CD4-positive, CD25-positive, alpha-beta regulatory T cell (primary cell): ENCODE measurements around the gene EPAS1. TPM values are rescaled to one million over a fixed set of nuclear protein-coding genes. Genes with fewer than 3 reads are reported as not detected.

ENCODE experiments used
- ATAC-seq, 2 donors: fragments of 150-1000 bp; cut with Tn5 transposase; one replicate each; pipeline ENCODE4 v1.10.0; 2021; ENCODE audit warnings: low read depth in 2 of 2, moderate number of reproducible peaks in 2 of 2, moderate library complexity in 1 of 2
- DNase-seq, 3 donors: peaks; one replicate each; pipeline versions ENCODE4 v3.0.0 to v3.0.0-alpha.2; 2012 to 2022; ENCODE audit warnings: mixed read lengths in 1 of 3
- H3K27ac ChIP-seq: one replicate; pipeline ENCODE4 v1.7.0; 2013; ENCODE audit warnings: mild to moderate bottlenecking, low read length; ENCODE audit not compliant: insufficient read depth, poor library complexity, severe bottlenecking
- H3K27me3 ChIP-seq: one replicate; pipeline ENCODE4 v1.7.0; 2013; ENCODE audit warnings: low read length; ENCODE audit not compliant: control insufficient read depth, insufficient read depth
- H3K36me3 ChIP-seq: one replicate; pipeline ENCODE4 v1.7.0; 2013; ENCODE audit warnings: mild to moderate bottlenecking, low read length, moderate library complexity; ENCODE audit not compliant: control insufficient read depth, insufficient read depth
- H3K4me1 ChIP-seq: 2 replicates; pipeline ENCODE4 v1.7.0; 2013; ENCODE audit warnings: mild to moderate bottlenecking, low read length; ENCODE audit not compliant: insufficient read depth, control insufficient read depth, poor library complexity, severe bottlenecking
- H3K4me3 ChIP-seq: one replicate; pipeline ENCODE4 v1.7.0; 2013; ENCODE audit warnings: low read depth, mild to moderate bottlenecking, low read length, moderate library complexity
- H3K9me3 ChIP-seq, 2 experiments: 1 replicate in 1 of 2; 2 replicates in 1 of 2; pipeline ENCODE4 v1.7.0; 2013; ENCODE audit warnings: low read length in 2 of 2, mild to moderate bottlenecking in 1 of 2, moderate library complexity in 1 of 2; ENCODE audit not compliant: control insufficient read depth in 2 of 2
- H3K27ac Mint-ChIP-seq, 3 donors: one replicate each; pipeline ENCODE4 v1.8.0; 2020 to 2022; ENCODE audit warnings: mild to moderate bottlenecking in 3 of 3, mixed read lengths in 3 of 3, moderate library complexity in 2 of 3
- H3K27me3 Mint-ChIP-seq: one replicate; pipeline ENCODE4 v1.8.0; 2022; ENCODE audit warnings: mild to moderate bottlenecking, mixed read lengths
- H3K36me3 Mint-ChIP-seq: one replicate; pipeline ENCODE4 v1.8.0; 2020; ENCODE audit warnings: mixed read lengths
- H3K4me1 Mint-ChIP-seq, 4 donors: one replicate each; pipeline ENCODE4 v1.8.0; 2020 to 2022; ENCODE audit warnings: mixed read lengths in 4 of 4, mild to moderate bottlenecking in 1 of 4
- H3K4me3 Mint-ChIP-seq, 4 donors: one replicate each; pipeline ENCODE4 v1.8.0; 2020 to 2022; ENCODE audit warnings: mild to moderate bottlenecking in 4 of 4, mixed read lengths in 4 of 4, moderate library complexity in 3 of 4
- H3K9me3 Mint-ChIP-seq, 7 donors: one replicate each; pipeline ENCODE4 v1.8.0; 2020 to 2022; ENCODE audit warnings: mixed read lengths in 7 of 7, mild to moderate bottlenecking in 3 of 7, moderate library complexity in 2 of 7
- polyA plus RNA-seq, 4 donors: library from polyadenylated mRNA; unstranded; fragments of 300-500 nt; fragmentation: Illumina TruSeq; gene quantifications; one replicate each; pipeline ENCODE4 v1.2.3, GENCODE V29; 2021
- total RNA-seq: library from RNA; stranded (reverse); gene quantifications from one replicate; pipeline ENCODE4 v1.2.3, GENCODE V29; 2022

The EPAS1 gene
- total and polyA plus RNA-seq, 5 donors from 2014 or later = 0.22 to 4.4 (median 0.31) TPM; not detected in 2

DNA sequence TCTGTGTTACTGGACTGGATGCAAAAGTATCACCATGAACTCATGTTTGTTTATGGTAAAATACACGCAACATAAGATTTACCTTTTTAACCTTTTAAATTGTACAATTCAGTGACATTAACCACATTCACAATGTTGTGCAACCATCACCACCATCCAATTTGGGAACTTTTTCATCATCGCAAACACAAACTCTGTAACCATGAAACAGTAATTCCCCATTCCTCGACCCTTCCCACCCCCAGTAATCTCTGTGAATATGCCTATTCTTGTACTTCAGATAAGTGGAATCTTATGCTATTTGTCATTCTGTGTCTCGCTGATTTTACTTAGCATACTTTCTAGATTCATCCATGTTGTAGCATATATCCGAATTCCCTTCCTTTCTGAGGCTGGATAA, 31.1 kb upstream of the EPAS1 start:
- Mint-ChIP-seq H3K27me3 (peaks cover 4% of the 10 kb centered on the region), H3K9me3 (no peaks in the 10 kb centered on the region), H3K4me3 (no peak overlapping the region), H3K27ac (no peak overlapping the region), H3K36me3 (no peaks in the 10 kb centered on the region), H3K4me1 (peaks cover 0 to 2% (median 1%) of the 10 kb centered on the region in 4 donors)
- no peaks in the 10 kb centered on the region for H3K36me3 ChIP-seq
- H3K27ac ChIP-seq = no peak overlapping the region
- DNase-seq (no peak), ATAC-seq (no peak)
- no peaks in the 10 kb centered on the region for H3K4me1 ChIP-seq
- H3K27me3 ChIP-seq = no peaks in the 10 kb centered on the region
- no peak overlapping the region for H3K4me3 ChIP-seq
- H3K9me3 ChIP-seq = no peaks in the 10 kb centered on the region

DNA sequence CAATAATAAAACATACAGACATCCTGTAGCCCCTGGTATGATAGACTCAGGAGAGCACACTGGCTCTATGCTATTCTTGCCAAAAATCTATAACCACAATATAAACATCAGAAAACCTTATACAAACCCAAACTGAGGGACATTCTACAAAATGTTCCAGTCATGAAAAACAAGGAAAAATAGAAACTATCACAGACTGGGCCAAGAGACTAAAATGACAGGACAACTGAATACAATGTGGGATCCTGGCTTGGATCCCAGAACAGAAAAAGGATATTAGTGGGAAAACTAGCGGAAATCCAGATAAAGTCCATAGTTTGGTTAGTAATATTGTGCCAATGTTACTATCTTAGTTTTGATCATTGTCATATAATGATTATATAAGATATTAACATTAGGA, 29.6 kb upstream of the EPAS1 start:
- no peaks in the 10 kb centered on the region for H3K36me3 Mint-ChIP-seq
- H3K4me1 Mint-ChIP-seq = peaks cover 0 to 2% (median 1%) of the 10 kb centered on the region in 4 donors
- no peak for DNase-seq
- Histone ChIP-seq H3K4me1 (no peaks in the 10 kb centered on the region), H3K27me3 (no peaks in the 10 kb centered on the region), H3K4me3 (no peak overlapping the region), H3K9me3 (no peaks in the 10 kb centered on the region), H3K27ac (no peak overlapping the region), H3K36me3 (no peaks in the 10 kb centered on the region)
- H3K9me3 Mint-ChIP-seq = no peaks in the 10 kb centered on the region
- no peak overlapping the region for H3K27ac Mint-ChIP-seq
- peaks cover 4% of the 10 kb centered on the region for H3K27me3 Mint-ChIP-seq
- no peak overlapping the region for H3K4me3 Mint-ChIP-seq
- no peak for ATAC-seq

DNA sequence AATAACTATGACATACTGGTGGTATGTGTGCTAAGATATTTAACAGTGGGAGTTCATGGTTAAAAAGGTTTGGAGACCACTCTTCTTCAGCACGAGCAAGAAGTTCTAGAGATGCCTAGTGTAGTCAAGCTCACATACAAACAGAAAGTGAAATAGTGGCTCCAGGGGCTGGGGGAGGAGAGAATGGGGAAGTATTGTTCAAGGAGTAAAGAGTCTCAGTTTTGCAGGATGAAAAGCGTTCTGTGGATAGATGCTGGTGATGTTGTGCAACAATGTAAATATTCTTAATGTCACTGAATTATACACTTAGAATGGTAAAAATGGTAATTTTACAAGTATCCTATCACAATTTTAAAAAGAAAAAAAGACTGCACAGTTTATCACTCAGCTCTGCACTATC, 29.0 kb upstream of the EPAS1 start:
- Mint-ChIP-seq H3K4me1 (peaks cover 0 to 2% (median 1%) of the 10 kb centered on the region in 4 donors), H3K4me3 (no peak overlapping the region), H3K36me3 (no peaks in the 10 kb centered on the region), H3K27ac (no peak overlapping the region), H3K9me3 (no peaks in the 10 kb centered on the region), H3K27me3 (peaks cover 4% of the 10 kb centered on the region)
- peak in 1 of 3 donors; percentile 12 for DNase-seq
- Histone ChIP-seq H3K27me3 (no peaks in the 10 kb centered on the region), H3K9me3 (no peaks in the 10 kb centered on the region), H3K4me3 (no peak overlapping the region), H3K27ac (no peak overlapping the region), H3K4me1 (no peaks in the 10 kb centered on the region), H3K36me3 (no peaks in the 10 kb centered on the region)
- no peak for ATAC-seq

DNA sequence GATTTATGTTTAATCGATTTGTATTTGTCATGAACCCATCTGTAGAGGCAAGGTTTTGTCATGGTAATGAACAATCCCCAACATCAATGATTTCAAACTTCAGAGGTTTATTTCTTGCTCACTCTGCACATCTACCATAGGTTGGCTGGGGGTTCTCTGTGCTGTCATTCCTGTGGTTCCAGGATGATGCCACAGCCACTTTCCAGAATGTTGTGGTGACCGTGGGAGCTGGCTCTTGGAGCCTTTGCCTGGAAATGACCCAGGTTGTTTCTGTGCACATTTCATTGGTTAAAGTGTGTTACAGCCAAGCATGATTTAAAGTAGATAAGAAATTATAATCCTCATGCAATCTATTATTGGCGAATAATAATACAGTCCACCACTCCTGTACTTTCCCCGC, 28.2 kb upstream of the EPAS1 start:
- Histone ChIP-seq H3K9me3 (no peaks in the 10 kb centered on the region), H3K4me1 (no peaks in the 10 kb centered on the region), H3K27me3 (no peaks in the 10 kb centered on the region), H3K27ac (no peak overlapping the region), H3K4me3 (no peak overlapping the region), H3K36me3 (no peaks in the 10 kb centered on the region)
- no peaks in the 10 kb centered on the region for H3K36me3 Mint-ChIP-seq
- H3K4me1 Mint-ChIP-seq = peaks cover 0 to 2% (median 1%) of the 10 kb centered on the region in 4 donors
- peaks cover 4% of the 10 kb centered on the region for H3K27me3 Mint-ChIP-seq
- no peak overlapping the region for H3K4me3 Mint-ChIP-seq
- H3K27ac Mint-ChIP-seq = no peak overlapping the region
- DNase-seq (no peak), ATAC-seq (no peak)
- no peaks in the 10 kb centered on the region for H3K9me3 Mint-ChIP-seq

DNA sequence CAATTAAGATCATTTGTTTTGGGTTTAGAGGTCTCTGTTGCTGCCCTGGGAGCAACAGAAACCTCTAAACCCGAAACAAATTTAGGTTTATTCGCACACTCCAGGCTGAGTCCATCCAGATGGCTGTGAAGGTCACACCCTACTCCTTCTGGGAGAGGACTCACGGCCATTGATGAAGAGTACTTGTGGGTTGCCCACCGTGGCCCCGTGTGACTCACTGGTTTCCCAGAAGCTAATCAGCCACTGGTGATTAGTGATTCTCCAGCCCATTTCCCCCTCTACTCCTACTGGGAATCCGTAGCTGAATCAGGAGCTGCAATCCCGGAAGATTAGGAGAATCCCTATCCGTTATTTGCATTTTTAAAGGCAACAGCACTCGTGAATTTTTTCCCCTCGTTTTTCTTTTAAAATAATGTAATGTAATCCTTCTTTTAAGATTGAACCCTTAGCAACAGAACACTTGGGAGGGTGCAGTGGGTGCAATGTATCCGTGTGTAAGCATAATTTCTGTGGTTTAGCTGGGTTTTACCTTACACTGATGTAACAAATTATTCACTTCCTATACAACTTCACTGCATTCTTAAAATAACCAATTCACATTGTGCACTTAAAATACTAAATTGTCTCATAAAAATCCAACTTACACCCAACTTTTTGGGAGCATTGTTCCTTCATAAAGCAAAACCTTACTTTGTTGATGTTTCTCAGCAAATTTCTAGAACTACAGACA, 27.5 kb upstream of the EPAS1 start:
- Histone ChIP-seq H3K36me3 (no peaks in the 10 kb centered on the region), H3K4me3 (no peak overlapping the region), H3K27ac (no peak overlapping the region), H3K27me3 (no peaks in the 10 kb centered on the region), H3K9me3 (no peaks in the 10 kb centered on the region), H3K4me1 (no peaks in the 10 kb centered on the region)
- Mint-ChIP-seq H3K36me3 (no peaks in the 10 kb centered on the region), H3K27me3 (peaks cover 4% of the 10 kb centered on the region), H3K9me3 (no peaks in the 10 kb centered on the region), H3K4me3 (no peak overlapping the region), H3K4me1 (peaks cover 0 to 2% (median 1%) of the 10 kb centered on the region in 4 donors), H3K27ac (peak overlapping the region in 1 of 3 donors; percentile 10)
- ATAC-seq (no peak), DNase-seq (peak in 1 of 3 donors; percentile 13)

DNA sequence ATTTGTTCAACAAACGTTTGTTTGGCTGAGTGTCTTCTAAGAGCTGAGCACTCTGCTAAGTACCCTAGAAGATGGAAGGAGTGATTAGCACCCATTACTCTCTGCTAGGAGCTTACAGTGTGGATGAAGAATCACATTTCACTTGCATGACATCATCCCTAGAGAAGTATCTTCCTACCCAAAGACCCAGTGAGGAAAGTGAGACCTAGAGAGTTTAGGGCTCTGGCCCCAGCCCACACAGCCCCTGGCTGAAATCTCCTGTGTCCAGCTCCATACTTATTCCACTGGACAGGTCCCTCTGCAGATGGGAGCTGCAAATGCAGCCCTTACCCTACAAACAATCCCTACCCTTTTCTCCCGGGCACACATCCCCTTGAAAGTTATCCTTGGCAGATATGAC, 26.8 kb upstream of the EPAS1 start:
- Histone ChIP-seq H3K4me1 (no peaks in the 10 kb centered on the region), H3K27ac (no peak overlapping the region), H3K4me3 (no peak overlapping the region), H3K36me3 (no peaks in the 10 kb centered on the region), H3K27me3 (no peaks in the 10 kb centered on the region), H3K9me3 (no peaks in the 10 kb centered on the region)
- DNase-seq (no peak), ATAC-seq (no peak)
- H3K4me1 Mint-ChIP-seq = peaks cover 0 to 2% (median 1%) of the 10 kb centered on the region in 4 donors
- no peak overlapping the region for H3K4me3 Mint-ChIP-seq
- H3K9me3 Mint-ChIP-seq = no peaks in the 10 kb centered on the region
- H3K36me3 Mint-ChIP-seq = no peaks in the 10 kb centered on the region
- peaks cover 4% of the 10 kb centered on the region for H3K27me3 Mint-ChIP-seq
- no peak overlapping the region for H3K27ac Mint-ChIP-seq

DNA sequence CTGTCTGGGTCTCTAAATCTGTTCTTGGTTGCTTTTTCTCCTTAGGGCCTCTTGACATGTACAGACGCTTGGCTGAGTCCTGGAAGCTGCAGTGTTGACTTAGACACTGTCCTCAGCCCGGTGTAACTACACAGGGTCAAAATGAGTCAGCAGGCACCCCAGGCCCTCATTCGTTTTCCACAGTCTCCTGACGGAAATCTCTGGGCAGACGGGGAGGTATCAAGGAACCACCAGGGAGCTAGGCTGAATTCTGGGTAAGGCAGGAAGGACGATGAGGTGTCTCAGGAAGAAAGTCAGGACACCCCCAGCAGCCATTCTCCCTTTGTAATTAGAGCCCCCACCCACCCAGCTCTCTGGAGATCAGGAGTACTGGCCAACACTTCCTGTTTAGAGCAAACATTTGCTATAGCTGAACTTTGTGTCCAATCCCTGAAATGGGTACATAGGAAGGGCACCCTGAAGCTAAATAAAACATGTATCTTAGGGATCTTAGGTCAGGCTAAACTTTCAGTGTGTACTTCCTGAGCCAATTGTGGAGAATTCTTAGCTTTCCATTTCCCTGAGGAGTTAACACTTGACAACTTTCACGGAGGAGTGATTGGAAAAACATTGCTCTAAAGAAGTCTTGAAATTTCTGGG, 23.9 kb upstream of the EPAS1 start:
- H3K27me3 ChIP-seq = no peaks in the 10 kb centered on the region
- Mint-ChIP-seq H3K27ac (no peak overlapping the region), H3K9me3 (no peaks in the 10 kb centered on the region), H3K27me3 (peaks cover 12% of the 10 kb centered on the region), H3K4me1 (peaks cover 0 to 8% (median 0%) of the 10 kb centered on the region in 4 donors), H3K4me3 (no peak overlapping the region), H3K36me3 (no peaks in the 10 kb centered on the region)
- ATAC-seq (no peak), DNase-seq (no peak)
- H3K4me3 ChIP-seq = no peak overlapping the region
- H3K36me3 ChIP-seq = no peaks in the 10 kb centered on the region
- H3K4me1 ChIP-seq = no peaks in the 10 kb centered on the region
- no peaks in the 10 kb centered on the region for H3K9me3 ChIP-seq
- H3K27ac ChIP-seq = no peak overlapping the region

DNA sequence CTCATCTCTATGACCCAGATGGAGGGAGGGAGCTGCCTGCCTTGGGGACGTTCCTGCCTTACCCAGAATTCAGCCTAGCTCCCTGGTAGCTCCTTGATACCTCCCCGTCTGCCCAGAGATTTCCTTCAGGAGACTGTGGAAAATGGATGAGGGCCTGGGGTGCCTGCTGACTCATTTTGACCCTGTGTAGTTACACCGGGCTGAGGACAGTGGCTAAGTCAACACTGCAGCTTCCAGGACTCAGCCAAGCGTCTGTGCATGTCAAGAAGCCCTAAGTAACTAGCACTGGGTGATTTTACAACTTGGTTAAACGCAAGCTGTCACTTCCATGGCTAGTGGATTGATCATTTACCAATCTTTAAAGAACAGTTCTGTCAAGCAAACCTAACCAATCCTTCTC, 23.3 kb upstream of the EPAS1 start:
- no peaks in the 10 kb centered on the region for H3K9me3 Mint-ChIP-seq
- no peaks in the 10 kb centered on the region for H3K36me3 Mint-ChIP-seq
- ATAC-seq (no peak), DNase-seq (no peak)
- H3K4me1 Mint-ChIP-seq = peaks cover 0 to 8% (median 0%) of the 10 kb centered on the region in 4 donors
- Histone ChIP-seq H3K27me3 (peaks cover 1% of the 10 kb centered on the region), H3K27ac (no peak overlapping the region), H3K36me3 (no peaks in the 10 kb centered on the region), H3K4me1 (no peaks in the 10 kb centered on the region), H3K9me3 (no peaks in the 10 kb centered on the region), H3K4me3 (no peak overlapping the region)
- peaks cover 13% of the 10 kb centered on the region for H3K27me3 Mint-ChIP-seq
- H3K4me3 Mint-ChIP-seq = no peak overlapping the region
- H3K27ac Mint-ChIP-seq = no peak overlapping the region
